MCF 10A (cell line): ENCODE data around the gene UFC1. TPM values are rescaled to one million over a fixed set of nuclear protein-coding genes. Genes with fewer than 3 reads are reported as not detected.

Experiments
- BruUV-seq: library from RNA; stranded (reverse); fragments of 400-500 nt; replicated peaks from 2 replicates; lab custom pipeline; 2021; lab: Mats Ljungman, UMichigan
- CTCF ChIA-PET: fragments of 300-600 bp; sonication (Branson Sonifier 250); formaldehyde crosslinking; extraction: SDS; loops from one replicate; lab custom pipeline; 2021; ENCODE audit warnings: antibody characterized with exemption, inconsistent platforms; lab: Yijun Ruan, JAX
- POLR2A ChIA-PET: fragments of 300-600, 350-650 bp; sonication (Branson Sonifier 250); formaldehyde crosslinking; extraction: SDS; loops from one replicate; lab custom pipeline; 2020; ENCODE audit warnings: antibody characterized with exemption, inconsistent platforms; lab: Yijun Ruan, JAX
- DNase-seq: peaks from one replicate; pipeline ENCODE4 v3.0.0-alpha.2; 2018; ENCODE audit not compliant: unreplicated experiment
- H3K27ac Mint-ChIP-seq: one replicate; pipeline ENCODE4 v1.8.0; 2022; ENCODE audit warnings: mild to moderate bottlenecking, low read depth, mixed read lengths; ENCODE audit not compliant: unreplicated experiment
- H3K27me3 Mint-ChIP-seq: one replicate; pipeline ENCODE4 v1.8.0; 2022; ENCODE audit warnings: mixed read lengths; ENCODE audit not compliant: insufficient read depth, unreplicated experiment
- H3K36me3 Mint-ChIP-seq: one replicate; pipeline ENCODE4 v1.8.0; 2022; ENCODE audit warnings: mild to moderate bottlenecking, moderate library complexity, mixed read lengths; ENCODE audit not compliant: insufficient read depth, unreplicated experiment
- H3K4me1 Mint-ChIP-seq: one replicate; pipeline ENCODE4 v1.8.0; 2022; ENCODE audit warnings: mixed read lengths; ENCODE audit not compliant: insufficient read depth, unreplicated experiment
- H3K4me3 Mint-ChIP-seq: one replicate; pipeline ENCODE4 v1.8.0; 2022; ENCODE audit warnings: mild to moderate bottlenecking, moderate library complexity, mixed read lengths; ENCODE audit not compliant: unreplicated experiment
- H3K9me3 Mint-ChIP-seq: one replicate; pipeline ENCODE4 v1.8.0; 2022; ENCODE audit warnings: mixed read lengths; ENCODE audit not compliant: unreplicated experiment
- intact Hi-C: fragments of 100-400 bp; cut with micrococcal nuclease; formaldehyde crosslinking; loops from 2 replicates; pipeline ENCODE4 v1.14.1; 2022
- total RNA-seq: library from RNA; stranded (reverse); gene quantifications from 2 replicates; pipeline ENCODE4 v1.2.3, GENCODE V29; 2022
- TF ChIP-seq, protein P1 (sequence below): fragments of 200-600 bp; IDR thresholded peaks from one replicate; pipeline ENCODE4 v1.8.0; 2022; ENCODE audit warnings: antibody characterized with exemption, mild to moderate bottlenecking; ENCODE audit not compliant: unreplicated experiment

Gene UFC1
- total RNA-seq, 1 experiment from 2014 or later = 125 TPM

DNA sequence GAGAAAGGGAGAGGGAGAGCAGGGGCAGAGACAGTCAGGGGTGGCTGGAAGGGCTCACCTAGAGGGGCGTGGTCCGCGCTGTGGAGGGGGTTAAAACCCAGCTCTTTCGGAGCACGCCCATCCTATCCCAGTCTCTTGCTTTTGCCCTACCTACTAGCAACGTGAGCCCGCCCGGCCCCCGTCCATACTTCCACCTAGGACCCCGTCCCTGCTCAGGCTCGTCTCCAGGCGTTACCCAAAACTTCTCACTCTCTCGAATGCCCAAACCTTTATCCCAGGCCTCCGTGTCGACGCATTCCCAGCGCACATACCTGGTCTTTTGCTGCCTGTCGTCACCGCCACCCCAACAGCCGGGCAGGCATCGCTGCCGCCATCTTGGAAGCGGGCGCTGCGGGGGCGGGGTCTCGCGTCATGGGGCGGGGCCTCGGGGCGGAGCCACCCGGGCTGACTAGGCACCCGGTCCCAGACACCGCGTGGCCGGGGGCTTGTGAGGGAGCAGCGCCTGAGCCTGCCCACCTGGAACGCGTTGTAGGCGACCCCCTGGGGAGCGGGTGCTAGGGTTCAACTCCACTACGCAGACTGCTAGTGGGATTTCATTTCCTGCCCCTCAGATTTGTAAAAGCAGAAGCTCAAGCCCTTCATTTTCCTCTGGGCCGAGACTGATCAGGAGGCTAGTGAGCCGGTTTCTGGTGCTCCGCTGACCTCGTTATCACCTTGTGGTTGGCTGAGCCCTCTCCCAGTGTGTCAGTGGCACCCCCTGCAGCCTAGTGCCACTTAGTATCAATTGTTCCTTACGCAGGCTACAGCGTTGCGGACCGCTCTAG lies 23.5 kb downstream of the UFC1 start, which contains the start of gene B4GALT3:
B4GALT3 (minus strand) TSS at position 396 of the 824 bp plus-strand sequence. CDS start 1,447 bp downstream, outside the sequence.
- TSS peak; percentile 97 for BruUV-seq
- ChIA-PET POLR2A (interaction anchor here (0.5 to 3.3 kb wide), 21 partner anchors 10 to 214 kb away, joined by 3 to 101 read pairs (median 6); partner anchors contain the start of genes DEDD, F11R, NDUFS2 and NIT1), CTCF (interaction anchor here (0.6 to 3.5 kb wide), 11 partner anchors 11 to 1595 kb away, joined by 3 to 33 read pairs (median 3); partner anchors contain the start of genes ADAMTS4, PPOX and TOMM40L)
- intact Hi-C loops = loop anchor here (1.0 kb wide), 1 partner anchor 11 kb away; the partner anchor contains the start of gene PPOX
- peak; percentile 87 for DNase-seq
- TF ChIP-seq, protein P1, sequence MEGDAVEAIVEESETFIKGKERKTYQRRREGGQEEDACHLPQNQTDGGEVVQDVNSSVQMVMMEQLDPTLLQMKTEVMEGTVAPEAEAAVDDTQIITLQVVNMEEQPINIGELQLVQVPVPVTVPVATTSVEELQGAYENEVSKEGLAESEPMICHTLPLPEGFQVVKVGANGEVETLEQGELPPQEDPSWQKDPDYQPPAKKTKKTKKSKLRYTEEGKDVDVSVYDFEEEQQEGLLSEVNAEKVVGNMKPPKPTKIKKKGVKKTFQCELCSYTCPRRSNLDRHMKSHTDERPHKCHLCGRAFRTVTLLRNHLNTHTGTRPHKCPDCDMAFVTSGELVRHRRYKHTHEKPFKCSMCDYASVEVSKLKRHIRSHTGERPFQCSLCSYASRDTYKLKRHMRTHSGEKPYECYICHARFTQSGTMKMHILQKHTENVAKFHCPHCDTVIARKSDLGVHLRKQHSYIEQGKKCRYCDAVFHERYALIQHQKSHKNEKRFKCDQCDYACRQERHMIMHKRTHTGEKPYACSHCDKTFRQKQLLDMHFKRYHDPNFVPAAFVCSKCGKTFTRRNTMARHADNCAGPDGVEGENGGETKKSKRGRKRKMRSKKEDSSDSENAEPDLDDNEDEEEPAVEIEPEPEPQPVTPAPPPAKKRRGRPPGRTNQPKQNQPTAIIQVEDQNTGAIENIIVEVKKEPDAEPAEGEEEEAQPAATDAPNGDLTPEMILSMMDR = no peak
- no peaks in the 10 kb centered on the region for H3K27me3 Mint-ChIP-seq
- peak within 1 kb of the TSS; percentile 92 for H3K27ac Mint-ChIP-seq
- peaks cover 37% of the 10 kb centered on the region for H3K4me1 Mint-ChIP-seq
- H3K36me3 Mint-ChIP-seq = peaks cover 31% of the 10 kb centered on the region
- peak within 1 kb of the TSS; percentile 86 for H3K4me3 Mint-ChIP-seq
- H3K9me3 Mint-ChIP-seq = no peaks in the 10 kb centered on the region

- H3K4me3 Mint-ChIP-seq = peak overlapping the region; percentile 86
- TF ChIP-seq, protein P1 = no peak
- intact Hi-C loops = loop anchor here (1.0 kb wide), 1 partner anchor 12 kb away; the partner anchor contains the start of gene PPOX
- BruUV-seq = no TSS peak
- CTCF ChIA-PET = interaction anchor here (0.9 to 3.5 kb wide), 4 partner anchors 11 to 48 kb away, joined by 3 to 33 read pairs (median 14); partner anchors contain the start of genes PPOX and TOMM40L
- peaks cover 26% of the 10 kb centered on the region for H3K36me3 Mint-ChIP-seq
- no peaks in the 10 kb centered on the region for H3K27me3 Mint-ChIP-seq
- peak overlapping the region; percentile 92 for H3K27ac Mint-ChIP-seq
- no peaks in the 10 kb centered on the region for H3K9me3 Mint-ChIP-seq
- POLR2A ChIA-PET = interaction anchor here (1.9 to 3.3 kb wide), 8 partner anchors 11 to 157 kb away, joined by 6 to 101 read pairs (median 15); partner anchors contain the start of genes DEDD, F11R, NDUFS2 and PPOX
- peaks cover 37% of the 10 kb centered on the region for H3K4me1 Mint-ChIP-seq
- no peak for DNase-seq
Observed at GRCh38 chr1:161177936-161178244, 24.1 kb downstream of the UFC1 start.

GRCh38 chr1:161179698-161180097 lies 25.9 kb downstream of the UFC1 start:
- Mint-ChIP-seq H3K9me3 (no peaks in the 10 kb centered on the region), H3K27me3 (no peaks in the 10 kb centered on the region), H3K4me3 (no peak overlapping the region), H3K36me3 (peaks cover 7% of the 10 kb centered on the region), H3K27ac (no peak overlapping the region), H3K4me1 (peaks cover 34% of the 10 kb centered on the region)
- POLR2A ChIA-PET = interaction anchor here (0.7 to 5.3 kb wide), 5 partner anchors 13 to 203 kb away, joined by 3 to 58 read pairs (median 7); partner anchors contain the start of genes NDUFS2, PPOX and USF1
- no TSS peak for BruUV-seq
- no peak for DNase-seq
- CTCF ChIA-PET = interaction anchor here (0.7 to 5.9 kb wide), 9 partner anchors 8 to 1266 kb away, joined by 3 to 115 read pairs (median 6); partner anchors contain the start of genes APOA2, PPOX and TOMM40L
- intact Hi-C loops = loop anchor here (1.0 kb wide), 2 partner anchors 46 to 112 kb away; no protein-coding TSS in a partner anchor
- TF ChIP-seq, protein P1 = no peak
